SK-N-MC (cell line): ENCODE results near the gene CCNA1.

Experiments
- DNase-seq: peaks from one replicate; pipeline ENCODE4 v3.0.0-alpha.2; 2011; ENCODE audit warnings: low read depth, low spot score
- H3K27ac ChIP-seq: fragments of 200-600 bp; sonication (generic); 2 replicates; pipeline ENCODE4 v1.5.1; 2016; ENCODE audit warnings: mixed run types
- H3K36me3 ChIP-seq: fragments of 200-600 bp; sonication (generic); 2 replicates; pipeline ENCODE4 v1.6.1; 2017; ENCODE audit warnings: antibody characterized with exemption, low read length, mixed read lengths; ENCODE audit not compliant: insufficient read depth
- H3K4me3 ChIP-seq: fragments of 200-600 bp; sonication (generic); 2 replicates; pipeline ENCODE4 v1.5.1; 2016
- H3K9ac ChIP-seq: fragments of 200-600 bp; sonication (generic); 2 replicates; pipeline ENCODE4 v1.8.0; 2017; ENCODE audit warnings: mixed run types, mixed read lengths; ENCODE audit not compliant: insufficient read length
- H3K9me3 ChIP-seq: fragments of 200-600 bp; sonication (generic); 2 replicates; pipeline ENCODE4 v1.6.1; 2017; ENCODE audit warnings: low read depth, mild to moderate bottlenecking, antibody characterized with exemption, low read length, moderate library complexity, mixed read lengths
- EZH2 ChIP-seq: fragments of 200-600 bp; sonication (generic); IDR thresholded peaks from one replicate; pipeline ENCODE4 v1.6.1; 2017; ENCODE audit warnings: antibody characterized with exemption
- FOXP2 ChIP-seq: optimal IDR thresholded peaks from 2 replicates; pipeline ENCODE3; 2011; ENCODE audit warnings: mild to moderate bottlenecking, moderate library complexity; ENCODE audit not compliant: insufficient read depth; ENCODE audit errors: extremely low read length, control extremely low read depth
- POLR2AphosphoS5 ChIP-seq: IDR thresholded peaks from 2 replicates; pipeline ENCODE4 v1.6.1; 2012; ENCODE audit warnings: mild to moderate bottlenecking, low read depth, low read length, borderline replicate concordance

Gene CCNA1

DNA sequence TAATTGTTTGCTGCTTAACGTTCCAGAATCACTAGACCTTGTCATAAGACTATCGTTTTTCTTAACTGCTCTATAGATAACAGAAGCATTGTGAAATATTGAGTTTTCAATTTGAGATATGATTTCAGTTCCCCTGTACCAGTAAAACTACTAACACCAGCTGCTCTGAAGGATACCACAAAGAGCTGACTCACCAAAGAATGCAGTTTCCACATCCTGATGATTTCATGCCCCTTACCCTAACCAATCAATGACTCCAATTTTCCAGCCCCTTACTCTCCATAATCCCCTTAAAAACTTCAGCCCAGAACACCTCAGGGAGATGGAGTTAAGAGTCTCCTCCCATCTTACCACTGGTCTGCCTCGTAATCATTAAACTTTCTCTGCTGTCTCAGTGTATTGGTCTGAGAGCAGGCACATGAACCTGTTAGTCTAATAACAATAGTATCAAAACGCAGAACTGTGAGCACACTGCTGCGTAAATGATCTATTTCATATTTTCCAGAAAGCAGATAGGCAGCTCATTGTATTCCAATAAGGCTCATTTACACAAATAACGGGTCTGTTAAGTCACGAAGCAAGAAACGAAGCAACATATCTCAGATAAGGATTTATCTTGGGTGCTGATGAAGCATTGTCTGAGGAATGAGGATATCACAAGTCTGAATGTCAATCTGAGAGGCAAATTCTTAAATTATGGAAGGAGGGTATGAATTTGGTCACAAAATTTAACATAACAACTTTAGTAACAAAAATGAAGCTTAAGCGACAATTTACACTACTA lies 14.1 kb upstream of the CCNA1 start:
- no peaks in the 10 kb centered on the region for H3K9me3 ChIP-seq
- peak; percentile 37 for TF ChIP-seq POLR2AphosphoS5
- no peak for TF ChIP-seq FOXP2
- no peaks in the 10 kb centered on the region for H3K36me3 ChIP-seq
- peak overlapping the region; percentile 93 for H3K27ac ChIP-seq
- peak overlapping the region; percentile 67 for H3K4me3 ChIP-seq
- peak; percentile 75 for DNase-seq
- H3K9ac ChIP-seq: peak overlapping the region; percentile 67

DNA sequence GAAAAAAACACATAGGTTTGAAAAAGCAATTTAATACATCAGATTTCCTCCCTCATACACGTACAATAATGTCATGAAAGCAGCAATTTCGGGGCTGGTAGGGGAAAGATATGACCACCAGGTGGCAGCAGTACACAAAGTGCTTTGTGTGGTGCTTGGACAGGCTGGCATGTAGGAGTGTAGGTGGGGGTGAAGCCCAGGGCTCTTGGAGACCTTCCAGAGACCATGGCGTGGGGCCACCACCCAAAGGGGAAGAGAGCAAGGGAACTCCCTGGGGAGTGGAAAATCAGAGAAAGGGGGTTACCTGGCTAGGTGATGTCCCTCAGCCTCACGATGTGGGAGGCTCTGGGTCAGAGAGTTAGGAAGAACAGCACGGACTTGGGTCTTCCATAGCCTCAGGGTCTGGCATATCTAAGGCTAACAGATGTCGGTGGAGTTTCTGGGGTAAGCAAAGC lies 11.8 kb upstream of the CCNA1 start:
- Histone ChIP-seq H3K27ac (peak overlapping the region; percentile 70), H3K4me3 (peak overlapping the region; percentile 55), H3K9ac (peak overlapping the region; percentile 42), H3K9me3 (no peaks in the 10 kb centered on the region), H3K36me3 (no peaks in the 10 kb centered on the region)
- peak; percentile 81 for DNase-seq
- TF ChIP-seq EZH2 (no peak), POLR2AphosphoS5 (no peak), FOXP2 (no peak)

- peak overlapping the region; percentile 84 for H3K27ac ChIP-seq
- H3K4me3 ChIP-seq: no peak overlapping the region
- H3K9me3 ChIP-seq: no peaks in the 10 kb centered on the region
- DNase-seq: no peak
- H3K36me3 ChIP-seq: no peaks in the 10 kb centered on the region
- TF ChIP-seq POLR2AphosphoS5 (no peak), EZH2 (no peak), FOXP2 (no peak)
- H3K9ac ChIP-seq: no peak overlapping the region
These were observed 10.8 kb upstream of the CCNA1 start for GRCh38 chr13:36421447-36421846.

DNA sequence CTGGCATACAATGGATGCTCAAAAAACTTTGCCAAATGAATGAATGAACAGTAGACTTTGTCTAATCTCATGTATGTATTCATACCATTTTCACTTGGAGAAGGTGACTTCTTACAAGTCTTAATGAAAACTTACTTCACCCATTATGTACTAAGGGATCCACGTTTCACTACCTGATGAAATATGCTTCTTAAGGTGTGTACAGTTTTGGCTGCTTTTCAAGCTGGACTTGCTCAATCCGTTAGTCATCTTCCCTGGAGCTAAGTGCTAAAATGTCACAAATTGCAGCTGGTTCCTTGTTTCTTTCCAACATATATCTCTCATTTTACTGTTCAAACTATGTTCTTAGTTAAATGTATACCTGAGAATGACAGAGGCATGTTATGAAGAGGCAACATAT lies 4.2 kb upstream of the CCNA1 start:
- TF ChIP-seq FOXP2: no peak
- no peak for TF ChIP-seq POLR2AphosphoS5
- TF ChIP-seq EZH2: no peak
- DNase-seq: no peak
- Histone ChIP-seq H3K4me3 (no peak overlapping the region), H3K9me3 (no peaks in the 10 kb centered on the region), H3K27ac (no peak overlapping the region), H3K9ac (no peak overlapping the region), H3K36me3 (no peaks in the 10 kb centered on the region)

DNA sequence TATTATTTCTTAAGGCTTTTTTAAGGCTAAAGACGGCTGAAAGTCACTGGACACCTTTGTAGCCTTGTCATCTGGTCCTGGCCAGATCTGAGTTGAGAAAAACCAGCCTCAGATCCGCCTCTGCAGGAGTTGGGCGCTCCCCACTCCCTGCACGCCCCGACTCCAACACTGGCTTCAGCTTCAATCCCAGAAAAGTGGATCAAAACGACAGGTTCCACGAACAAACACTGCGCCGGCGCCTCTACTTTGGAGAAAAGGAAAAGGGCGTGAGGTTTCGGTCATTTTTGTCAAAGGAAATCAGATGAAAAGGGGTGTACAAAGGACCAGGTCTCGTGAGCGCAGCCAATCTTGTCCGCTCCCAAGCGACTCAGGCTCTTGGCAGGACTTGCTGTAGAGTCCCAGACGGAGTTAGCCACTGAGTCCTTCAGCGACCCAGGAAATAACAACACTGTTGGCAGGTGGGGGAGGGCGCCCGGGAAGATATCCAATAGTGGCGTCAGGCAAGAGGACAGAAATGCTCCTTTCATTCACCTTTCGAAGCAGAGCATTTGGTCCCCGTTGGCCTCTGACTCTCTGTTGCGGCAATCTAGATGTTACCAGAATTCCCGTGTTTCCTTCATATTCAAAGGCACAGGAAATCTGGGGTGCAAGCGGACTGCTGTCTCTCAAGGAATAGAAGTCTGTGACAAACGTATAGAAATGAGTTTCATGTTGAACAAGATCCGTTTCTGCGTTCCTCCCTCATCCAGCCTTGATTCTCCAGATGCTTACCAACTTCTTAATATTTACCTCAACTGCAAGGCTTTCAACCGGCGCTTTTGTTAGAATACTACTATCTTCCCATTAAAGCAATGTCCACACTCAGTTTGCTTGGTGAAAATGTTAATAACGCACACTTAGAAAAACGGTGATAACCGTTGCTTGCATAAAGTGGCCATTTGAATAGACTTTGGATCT lies 1.8 kb upstream of the CCNA1 start:
- no peak for TF ChIP-seq EZH2
- no peak for TF ChIP-seq POLR2AphosphoS5
- TF ChIP-seq FOXP2: no peak
- Histone ChIP-seq H3K36me3 (no peaks in the 10 kb centered on the region), H3K9me3 (no peaks in the 10 kb centered on the region), H3K27ac (no peak overlapping the region), H3K9ac (no peak overlapping the region), H3K4me3 (no peak overlapping the region)
- no peak for DNase-seq

- Histone ChIP-seq H3K27ac (no peak overlapping the region), H3K4me3 (peak overlapping the region; percentile 43), H3K9me3 (no peaks in the 10 kb centered on the region), H3K9ac (no peak overlapping the region), H3K36me3 (no peaks in the 10 kb centered on the region)
- TF ChIP-seq POLR2AphosphoS5 (no peak), FOXP2 (no peak), EZH2 (no peak)
- no peak for DNase-seq
These were observed 840 bp upstream of the CCNA1 start for GRCh38 chr13:36431204-36432105.

- no peak for DNase-seq
- TF ChIP-seq POLR2AphosphoS5 (no peak), FOXP2 (no peak), EZH2 (no peak)
- no peak overlapping the region for H3K9ac ChIP-seq
- no peaks in the 10 kb centered on the region for H3K36me3 ChIP-seq
- no peak overlapping the region for H3K4me3 ChIP-seq
- H3K27ac ChIP-seq: no peak overlapping the region
- no peaks in the 10 kb centered on the region for H3K9me3 ChIP-seq
These were observed 4.5 kb downstream of the CCNA1 start for GRCh38 chr13:36436811-36437210.
